ENCODE results near the gene SWT1. TPM values are rescaled to one million over a fixed set of nuclear protein-coding genes. Genes with fewer than 3 reads are reported as not detected.

Gene SWT1
- polyA plus RNA-seq, 3 donors, result 8.5 to 10.2 (median 9.6) TPM

GRCh38 chr1:185288435-185288834 lies 131.5 kb downstream of the SWT1 start:
- no peak for DNase-seq

- DNase-seq, result no peak
These were observed 132.9 kb downstream of the SWT1 start for GRCh38 chr1:185289880-185290279.

- no peak for DNase-seq
These were observed 134.2 kb downstream of the SWT1 start for GRCh38 chr1:185291159-185291558.

GRCh38 chr1:185291652-185292051 lies 134.7 kb downstream of the SWT1 start:
- DNase-seq, result no peak

- DNase-seq, result no peak
These were observed 135.3 kb downstream of the SWT1 start for GRCh38 chr1:185292237-185292636.

GRCh38 chr1:185293967-185294542 lies 137.1 kb downstream of the SWT1 start:
- DNase-seq, result no peak

GRCh38 chr1:185295091-185295490 lies 138.1 kb downstream of the SWT1 start:
- DNase-seq, result no peak

- DNase-seq, result no peak
These were observed 141.0 kb downstream of the SWT1 start for GRCh38 chr1:185297982-185298381.

- DNase-seq, result no peak
These were observed 143.2 kb downstream of the SWT1 start for GRCh38 chr1:185300152-185300551.

GRCh38 chr1:185305419-185305818 lies 148.5 kb downstream of the SWT1 start:
- DNase-seq, result no peak

- no peak for DNase-seq
These were observed 151.2 kb downstream of the SWT1 start for GRCh38 chr1:185308126-185308525.

- no peak for DNase-seq
These were observed 152.6 kb downstream of the SWT1 start for GRCh38 chr1:185309566-185309965.

GRCh38 chr1:185311589-185312225 lies 154.7 kb downstream of the SWT1 start:
- no peak for DNase-seq

- no peak for DNase-seq
These were observed 155.6 kb downstream of the SWT1 start for GRCh38 chr1:185312361-185313138.

- no peak for DNase-seq
These were observed 157.4 kb downstream of the SWT1 start for GRCh38 chr1:185314411-185314810.

- DNase-seq, result no peak
These were observed 158.6 kb downstream of the SWT1 start for GRCh38 chr1:185315445-185316071.

GRCh38 chr1:185316163-185317033 lies 159.4 kb downstream of the SWT1 start:
- peak; percentile 92 for DNase-seq

- DNase-seq, result peak; percentile 94
These were observed 160.3 kb downstream of the SWT1 start, which contains the start of gene IVNS1ABP for GRCh38 chr1:185317034-185317885. IVNS1ABP (minus strand) TSS chr1:185317243; CDS start chr1:185309493, 7,750 bp downstream.

- peak; percentile 37 for DNase-seq
These were observed 160.9 kb downstream of the SWT1 start for GRCh38 chr1:185317886-185318310.

GRCh38 chr1:185318431-185319138 lies 161.6 kb downstream of the SWT1 start:
- DNase-seq, result no peak

All from renal pelvis (tissue), 4 donors.